Tibial artery (tissue), 4 donors: ENCODE results near the gene GPHA2.

Experiments used
- DNase-seq, 2 donors: peaks; one replicate each; pipeline ENCODE4 v3.0.0-alpha.2; 2019
- H3K27ac ChIP-seq, 2 donors: fragments of 200-600 bp; sonication (generic) in 1 of 2; 1 replicate in 1 of 2; 2 replicates in 1 of 2; pipeline ENCODE4 v1.5.1; 2018 to 2019; ENCODE audit warnings: mild to moderate bottlenecking in 1 of 2
- H3K27me3 ChIP-seq, 2 donors: fragments of 200-600 bp; sonication (generic) in 1 of 2; one replicate each; pipeline versions ENCODE4 v1.5.1 to v1.6.0; 2016 to 2019
- H3K36me3 ChIP-seq, 3 donors: fragments of 200-600 bp; sonication (generic) in 2 of 3; one replicate each; pipeline ENCODE4 v1.5.1; 2016 to 2019; ENCODE audit warnings: mild to moderate bottlenecking in 2 of 3
- H3K4me1 ChIP-seq, 4 donors: fragments of 200-600 bp; sonication (generic) in 2 of 4; 1 replicate in 3 of 4; 2 replicates in 1 of 4; pipeline ENCODE4 v1.5.1; 2016 to 2019
- H3K4me3 ChIP-seq, 2 donors: fragments of 200-600 bp; sonication (generic) in 1 of 2; 1 replicate in 1 of 2; 2 replicates in 1 of 2; pipeline ENCODE4 v1.5.1; 2018 to 2019; ENCODE audit warnings: mild to moderate bottlenecking in 2 of 2
- H3K9me3 ChIP-seq, 3 donors: fragments of 200-600 bp; sonication (generic) in 1 of 3; one replicate each; pipeline ENCODE4 v1.5.1; 2016 to 2019
- intact Hi-C: fragments of 100-400 bp; cut with DNase I; formaldehyde crosslinking; loops from one replicate; pipeline ENCODE4 v1.15.0; 2023; ENCODE audit warnings: low total_unique reads
- TF ChIP-seq, protein P1 (sequence below), 2 experiments: fragments of 200-600 bp in 1 of 2; fragments of 450-650 bp in 1 of 2; IDR thresholded peaks; one replicate each; pipeline ENCODE4 v1.5.1; 2017 to 2019; ENCODE audit warnings: antibody characterized with exemption in 2 of 2, mild to moderate bottlenecking in 1 of 2, moderate library complexity in 1 of 2

GPHA2 gene

DNA sequence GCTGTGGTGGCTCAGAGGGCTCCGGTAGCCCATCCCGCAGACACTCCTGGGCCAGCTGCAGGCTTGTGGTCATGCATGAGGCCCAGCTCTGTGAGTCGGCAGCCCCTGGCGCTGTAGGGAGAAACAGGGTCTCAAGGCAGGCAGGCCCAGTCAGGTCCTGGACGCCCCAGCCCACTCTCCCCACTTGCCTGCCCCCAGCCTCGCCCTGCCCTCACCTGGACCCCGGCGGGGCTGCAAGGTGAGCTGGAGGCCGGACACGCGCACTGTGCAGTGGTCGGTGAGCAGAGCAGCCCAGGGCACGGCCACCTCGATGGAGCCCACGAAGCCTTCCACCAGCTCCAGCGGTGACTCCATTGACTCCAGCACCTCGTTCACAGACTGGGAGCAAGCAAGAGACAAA lies 21.6 kb downstream of the GPHA2 start:
- peaks cover 52 to 56% (median 54%) of the 10 kb centered on the region in 3 donors for H3K36me3 ChIP-seq
- intact Hi-C loops: no loop called here

DNA sequence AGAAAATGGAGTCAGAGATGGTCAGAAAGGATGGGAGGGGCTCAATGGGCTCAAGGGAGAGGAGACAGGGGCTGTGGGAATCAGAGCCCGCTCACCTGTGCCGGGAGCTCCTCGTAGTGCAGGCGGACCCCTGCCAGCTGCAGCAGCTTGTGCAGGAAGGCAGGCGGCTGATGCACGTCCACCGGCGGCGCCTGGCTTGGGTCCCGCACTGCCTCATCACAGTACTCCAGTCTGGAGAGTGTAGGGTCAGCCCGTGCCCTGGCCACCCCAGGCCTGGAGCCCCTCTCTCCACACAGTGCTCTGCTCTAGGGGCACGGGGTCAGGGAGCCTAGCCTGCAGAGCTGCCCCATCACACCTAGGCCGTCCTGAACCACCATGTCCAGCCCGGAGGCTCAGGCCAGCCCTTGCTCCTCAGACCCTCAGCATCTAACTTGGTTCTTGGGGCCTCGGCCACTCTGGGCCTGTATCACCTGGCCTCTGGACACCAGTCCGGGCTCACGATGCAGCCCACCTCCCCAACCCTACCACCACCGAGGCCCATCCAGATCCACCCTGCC lies 22.4 kb downstream of the GPHA2 start:
- intact Hi-C loops: no loop called here
- no peak overlapping the region for H3K4me3 ChIP-seq
- H3K36me3 ChIP-seq: peaks cover 61 to 65% (median 63%) of the 10 kb centered on the region in 3 donors
- no peaks in the 10 kb centered on the region for H3K9me3 ChIP-seq
- no peak for DNase-seq
- TF ChIP-seq, protein P1, sequence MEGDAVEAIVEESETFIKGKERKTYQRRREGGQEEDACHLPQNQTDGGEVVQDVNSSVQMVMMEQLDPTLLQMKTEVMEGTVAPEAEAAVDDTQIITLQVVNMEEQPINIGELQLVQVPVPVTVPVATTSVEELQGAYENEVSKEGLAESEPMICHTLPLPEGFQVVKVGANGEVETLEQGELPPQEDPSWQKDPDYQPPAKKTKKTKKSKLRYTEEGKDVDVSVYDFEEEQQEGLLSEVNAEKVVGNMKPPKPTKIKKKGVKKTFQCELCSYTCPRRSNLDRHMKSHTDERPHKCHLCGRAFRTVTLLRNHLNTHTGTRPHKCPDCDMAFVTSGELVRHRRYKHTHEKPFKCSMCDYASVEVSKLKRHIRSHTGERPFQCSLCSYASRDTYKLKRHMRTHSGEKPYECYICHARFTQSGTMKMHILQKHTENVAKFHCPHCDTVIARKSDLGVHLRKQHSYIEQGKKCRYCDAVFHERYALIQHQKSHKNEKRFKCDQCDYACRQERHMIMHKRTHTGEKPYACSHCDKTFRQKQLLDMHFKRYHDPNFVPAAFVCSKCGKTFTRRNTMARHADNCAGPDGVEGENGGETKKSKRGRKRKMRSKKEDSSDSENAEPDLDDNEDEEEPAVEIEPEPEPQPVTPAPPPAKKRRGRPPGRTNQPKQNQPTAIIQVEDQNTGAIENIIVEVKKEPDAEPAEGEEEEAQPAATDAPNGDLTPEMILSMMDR (IDR thresholded peaks at IDR 0.05): no peak
- H3K27me3 ChIP-seq: no peaks in the 10 kb centered on the region
- peaks cover 0 to 23% (median 17%) of the 10 kb centered on the region in 4 donors for H3K4me1 ChIP-seq
- H3K27ac ChIP-seq: no peak overlapping the region

More for the DNA sequence above, 21.6 kb downstream of the GPHA2 start:
- Histone ChIP-seq H3K9me3 (no peaks in the 10 kb centered on the region), H3K27ac (no peak overlapping the region), H3K4me1 (peaks cover 0 to 29% (median 20%) of the 10 kb centered on the region in 4 donors), H3K27me3 (no peaks in the 10 kb centered on the region), H3K4me3 (no peak overlapping the region)
- TF ChIP-seq, protein P1 (IDR thresholded peaks at IDR 0.05): no peak
- no peak for DNase-seq

DNA sequence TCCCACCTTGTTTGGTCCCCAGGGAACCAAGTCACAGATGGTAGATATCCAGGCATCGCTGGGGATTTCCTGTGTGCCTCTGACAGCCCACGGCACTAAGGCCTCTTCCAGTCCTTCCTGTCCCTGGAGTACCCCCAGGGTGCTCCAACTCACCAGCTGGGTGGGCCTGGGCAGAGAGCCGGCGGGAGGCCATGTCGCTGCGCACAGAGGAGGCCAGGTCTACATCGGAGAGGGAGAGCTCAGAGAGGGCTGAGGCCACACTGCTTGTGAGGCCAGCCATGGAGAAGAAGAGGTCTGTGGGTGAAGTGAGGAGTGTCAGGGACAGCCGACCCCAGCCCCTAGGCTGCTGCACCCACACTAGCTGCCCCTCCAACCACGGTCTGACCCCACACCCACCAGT lies 24.0 kb downstream of the GPHA2 start:
- Histone ChIP-seq H3K4me3 (no peak overlapping the region), H3K27ac (no peak overlapping the region), H3K36me3 (peaks cover 76 to 80% (median 78%) of the 10 kb centered on the region in 3 donors), H3K9me3 (no peaks in the 10 kb centered on the region), H3K27me3 (no peaks in the 10 kb centered on the region), H3K4me1 (peaks cover 0 to 19% (median 13%) of the 10 kb centered on the region in 4 donors)
- TF ChIP-seq, protein P1 (IDR thresholded peaks at IDR 0.05): no peak
- intact Hi-C loops: no loop called here
- DNase-seq: no peak

DNA sequence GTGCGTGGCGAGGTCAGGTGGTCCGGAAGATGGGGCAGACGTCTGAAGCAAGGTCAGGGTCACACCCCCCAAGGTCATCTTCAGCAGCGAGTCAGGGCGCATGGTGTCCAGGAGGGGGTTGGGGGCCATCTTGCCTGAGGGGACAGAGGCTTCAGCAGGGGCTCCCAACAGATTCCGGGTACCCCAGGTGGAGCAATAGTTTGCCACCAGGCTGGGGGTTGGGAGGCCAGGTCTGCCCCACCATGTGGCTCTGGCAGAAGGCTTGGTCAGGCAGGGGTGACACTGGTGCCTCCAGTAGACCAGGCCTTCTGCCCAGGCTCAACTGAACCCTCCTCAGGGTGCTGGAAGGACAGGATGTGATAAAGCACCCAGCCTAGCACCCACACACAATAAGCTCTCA lies 24.6 kb downstream of the GPHA2 start:
- Histone ChIP-seq H3K27me3 (no peaks in the 10 kb centered on the region), H3K4me1 (peaks cover 0 to 13% (median 10%) of the 10 kb centered on the region in 4 donors), H3K36me3 (peaks cover 82 to 84% (median 84%) of the 10 kb centered on the region in 3 donors), H3K9me3 (no peaks in the 10 kb centered on the region), H3K4me3 (no peak overlapping the region), H3K27ac (no peak overlapping the region)
- DNase-seq: no peak
- TF ChIP-seq, protein P1 (IDR thresholded peaks at IDR 0.05): no peak
- intact Hi-C loops: no loop called here

DNA sequence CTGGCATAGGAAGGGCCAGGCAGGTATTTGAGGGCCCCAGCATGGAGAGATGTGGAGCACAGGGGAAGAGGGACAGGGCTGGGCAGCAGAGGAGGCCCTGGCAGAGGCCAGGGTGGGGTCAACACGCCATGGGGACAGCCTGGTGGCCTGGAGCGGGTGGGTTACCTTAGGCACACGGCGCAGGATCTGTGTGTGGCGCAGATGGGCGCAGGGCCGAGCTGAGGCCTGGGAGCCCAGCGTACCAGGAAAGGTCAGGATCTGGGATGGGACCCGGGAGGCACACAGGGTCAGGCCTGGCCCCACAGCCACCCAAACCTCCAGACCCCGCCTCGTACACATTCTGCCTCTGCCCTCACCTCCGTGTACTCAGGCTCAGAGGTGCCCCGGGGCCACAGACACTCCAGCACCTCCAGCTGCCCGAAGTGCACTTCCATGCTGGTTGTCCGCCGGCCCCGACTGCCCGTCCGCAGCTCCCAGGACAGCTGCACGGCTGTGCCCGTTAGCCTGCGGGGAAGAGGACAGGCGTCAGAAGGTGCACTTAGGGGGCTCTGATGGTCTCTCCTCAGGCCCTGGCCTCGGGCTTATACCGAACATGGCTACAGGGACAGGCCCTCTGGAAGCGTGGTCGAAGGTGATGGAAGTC lies 25.1 kb downstream of the GPHA2 start:
- no peak overlapping the region for H3K27ac ChIP-seq
- DNase-seq: no peak
- H3K4me1 ChIP-seq: peaks cover 0 to 7% (median 4%) of the 10 kb centered on the region in 4 donors
- peaks cover 88 to 90% (median 89%) of the 10 kb centered on the region in 3 donors for H3K36me3 ChIP-seq
- H3K27me3 ChIP-seq: no peaks in the 10 kb centered on the region
- H3K4me3 ChIP-seq: no peak overlapping the region
- intact Hi-C loops: no loop called here
- TF ChIP-seq, protein P1 (IDR thresholded peaks at IDR 0.05): no peak
- H3K9me3 ChIP-seq: no peaks in the 10 kb centered on the region
